ENCODE measurements around the gene CCDC33. TPM values are rescaled to one million over a fixed set of nuclear protein-coding genes. Genes with fewer than 3 reads are reported as not detected.

The CCDC33 gene
- total RNA-seq, 4 donors from 2014 or later = 0.40 TPM; not detected in 3

GRCh38 chr15:74239051-74239705 is 3.1 kb downstream of the CCDC33 start:
- Histone ChIP-seq H3K4me3 (no peak overlapping the region), H3K36me3 (no peaks in the 10 kb centered on the region), H3K9me3 (no peaks in the 10 kb centered on the region), H3K27me3 (no peaks in the 10 kb centered on the region), H3K4me1 (peaks cover 0 to 12% (median 0%) of the 10 kb centered on the region in 4 donors), H3K27ac (peak overlapping the region in 1 of 4 donors; percentile 9)
- no peak for TF ChIP-seq CTCF (IDR thresholded peaks at IDR 0.05)
- no peak for TF ChIP-seq POLR2A (IDR thresholded peaks at IDR 0.05)
- DNase-seq = no peak

GRCh38 chr15:74240002-74240568 is 4.0 kb downstream of the CCDC33 start:
- H3K4me1 ChIP-seq = peaks cover 0 to 12% (median 0%) of the 10 kb centered on the region in 4 donors
- peak; percentile 19 to 73 (median 70) for DNase-seq
- no peaks in the 10 kb centered on the region for H3K36me3 ChIP-seq
- no peak overlapping the region for H3K4me3 ChIP-seq
- H3K27me3 ChIP-seq = no peaks in the 10 kb centered on the region
- TF ChIP-seq CTCF (IDR thresholded peaks at IDR 0.05) = peak in 4 of 6 experiments; percentile 30 to 54 (median 54)
- TF ChIP-seq POLR2A (IDR thresholded peaks at IDR 0.05) = no peak
- peak overlapping the region in 1 of 4 donors; percentile 9 for H3K27ac ChIP-seq
- H3K9me3 ChIP-seq = no peaks in the 10 kb centered on the region

GRCh38 chr15:74240897-74241614 is 4.9 kb downstream of the CCDC33 start:
- no peak for DNase-seq
- Histone ChIP-seq H3K4me3 (no peak overlapping the region), H3K27ac (no peak overlapping the region), H3K36me3 (no peaks in the 10 kb centered on the region), H3K9me3 (no peaks in the 10 kb centered on the region), H3K4me1 (peaks cover 0 to 18% (median 0%) of the 10 kb centered on the region in 4 donors), H3K27me3 (no peaks in the 10 kb centered on the region)
- TF ChIP-seq CTCF (IDR thresholded peaks at IDR 0.05) = no peak
- TF ChIP-seq POLR2A (IDR thresholded peaks at IDR 0.05) = no peak

GRCh38 chr15:74242441-74243185 is 6.5 kb downstream of the CCDC33 start:
- no peak overlapping the region for H3K27ac ChIP-seq
- H3K36me3 ChIP-seq = no peaks in the 10 kb centered on the region
- no peak overlapping the region for H3K4me3 ChIP-seq
- peaks cover 0 to 18% (median 0%) of the 10 kb centered on the region in 4 donors for H3K4me1 ChIP-seq
- H3K9me3 ChIP-seq = no peaks in the 10 kb centered on the region
- DNase-seq = no peak
- TF ChIP-seq POLR2A (IDR thresholded peaks at IDR 0.05) (no peak), CTCF (IDR thresholded peaks at IDR 0.05) (no peak)
- no peaks in the 10 kb centered on the region for H3K27me3 ChIP-seq

GRCh38 chr15:74243431-74243830 is 7.3 kb downstream of the CCDC33 start:
- no peaks in the 10 kb centered on the region for H3K9me3 ChIP-seq
- H3K4me1 ChIP-seq = peaks cover 0 to 18% (median 0%) of the 10 kb centered on the region in 4 donors
- no peak for TF ChIP-seq POLR2A (IDR thresholded peaks at IDR 0.05)
- no peak for TF ChIP-seq CTCF (IDR thresholded peaks at IDR 0.05)

More at GRCh38 chr15:74243431-74243830, 7.3 kb downstream of the CCDC33 start:
- Histone ChIP-seq H3K4me3 (no peak overlapping the region), H3K27me3 (no peaks in the 10 kb centered on the region), H3K36me3 (no peaks in the 10 kb centered on the region), H3K27ac (no peak overlapping the region)
- no peak for DNase-seq
